Measurements from ENCODE around the gene ABHD16A.

ABHD16A gene

GRCh38 chr6:31734247-31734820 lies 31.2 kb upstream of the ABHD16A start:
- intact Hi-C loops (cut with DNase I): loop anchor here (10.0 kb wide), 1 partner anchor 60 kb away; the partner anchor contains the start of gene VARS1
- DNase-seq: peak in 1 of 10 donors; percentile 11

- DNase-seq: peak in 1 of 10 donors; percentile 56
- intact Hi-C loops (cut with DNase I): loop anchor here (10.0 kb wide), 1 partner anchor 61 kb away; the partner anchor contains the start of gene VARS1
These were observed 30.6 kb upstream of the ABHD16A start for GRCh38 chr6:31733734-31734133.

- no peak for DNase-seq
- intact Hi-C loops (cut with DNase I): loop anchor here (10.0 kb wide), 1 partner anchor 63 kb away; the partner anchor contains the start of gene VARS1
These were observed 28.9 kb upstream of the ABHD16A start for GRCh38 chr6:31732029-31732428.

- intact Hi-C loops (cut with DNase I): loop anchor here (10.0 kb wide), 1 partner anchor 64 kb away; the partner anchor contains the start of gene VARS1
- DNase-seq: peak in 1 of 10 donors; percentile 37
These were observed 27.5 kb upstream of the ABHD16A start for GRCh38 chr6:31730631-31731086.

GRCh38 chr6:31729979-31730630 lies 27.0 kb upstream of the ABHD16A start:
- DNase-seq: peak; percentile 43 to 94 (median 60)
- intact Hi-C loops (cut with DNase I): loop anchor here (5.0 to 10.0 kb wide), 2 partner anchors 65 to 102 kb away; partner anchors contain the start of gene VARS1

- DNase-seq: peak; percentile 44 to 96 (median 74)
- intact Hi-C loops (cut with DNase I): loop anchor here (5.0 kb wide), 1 partner anchor 103 kb away; no protein-coding TSS in a partner anchor
These were observed 26.4 kb upstream of the ABHD16A start for GRCh38 chr6:31729515-31729978.

- DNase-seq: peak in 2 of 10 donors; percentile 72 to 75
- intact Hi-C loops (cut with DNase I): loop anchor here (5.0 kb wide), 1 partner anchor 103 kb away; no protein-coding TSS in a partner anchor
These were observed 25.8 kb upstream of the ABHD16A start, which contains the start of gene DDAH2 for GRCh38 chr6:31728767-31729514. Gene DDAH2 (minus strand): TSS chr6:31729299. CDS start chr6:31729161, 138 bp downstream.

GRCh38 chr6:31727717-31728671 lies 24.9 kb upstream of the ABHD16A start:
- intact Hi-C loops (cut with DNase I): loop anchor here (5.0 kb wide), 1 partner anchor 104 kb away; no protein-coding TSS in a partner anchor
- DNase-seq: peak in 1 of 10 donors; percentile 81

- peak in 1 of 10 donors; percentile 69 for DNase-seq
- intact Hi-C loops (cut with DNase I): loop anchor here (5.0 kb wide), 1 partner anchor 105 kb away; no protein-coding TSS in a partner anchor
These were observed 24.1 kb upstream of the ABHD16A start for GRCh38 chr6:31727034-31727716.

GRCh38 chr6:31725502-31726350 lies 22.6 kb upstream of the ABHD16A start:
- peak in 1 of 10 donors; percentile 52 for DNase-seq
- intact Hi-C loops (cut with DNase I): loop anchor here (5.0 kb wide), 1 partner anchor 107 kb away; no protein-coding TSS in a partner anchor

- peak in 1 of 10 donors; percentile 85 for DNase-seq
- intact Hi-C loops (cut with DNase I): no loop called here
These were observed 21.0 kb upstream of the ABHD16A start for GRCh38 chr6:31723980-31724691.

GRCh38 chr6:31723245-31723979 lies 20.3 kb upstream of the ABHD16A start, which contains the start of gene MPIG6B:
Gene MPIG6B (plus strand): TSS chr6:31723373. CDS start chr6:31723384, 11 bp downstream.
- intact Hi-C loops (cut with DNase I): no loop called here
- peak in 1 of 10 donors; percentile 82 for DNase-seq

GRCh38 chr6:31722173-31722572 lies 19.0 kb upstream of the ABHD16A start:
- peak in 1 of 10 donors; percentile 55 for DNase-seq
- intact Hi-C loops (cut with DNase I): no loop called here

- DNase-seq: peak in 1 of 10 donors; percentile 56
- intact Hi-C loops (cut with DNase I): no loop called here
These were observed 18.4 kb upstream of the ABHD16A start, which contains the start of gene LY6G6C for GRCh38 chr6:31721351-31722020. Gene LY6G6C (minus strand): TSS chr6:31721746. CDS start chr6:31721679, 67 bp downstream.

GRCh38 chr6:31720196-31720770 lies 17.2 kb upstream of the ABHD16A start:
- intact Hi-C loops (cut with DNase I): no loop called here
- peak in 1 of 10 donors; percentile 34 for DNase-seq
